ENCODE data around the gene RNF213. TPM values are rescaled to one million over a fixed set of nuclear protein-coding genes. Genes with fewer than 3 reads are reported as not detected.
A peak's percentile ranks its signal among the peaks of the same experiment; 100 is the strongest.

The RNF213 gene
- total and polyA plus RNA-seq, 12 donors = 51.1 to 182 (median 122) TPM

DNA sequence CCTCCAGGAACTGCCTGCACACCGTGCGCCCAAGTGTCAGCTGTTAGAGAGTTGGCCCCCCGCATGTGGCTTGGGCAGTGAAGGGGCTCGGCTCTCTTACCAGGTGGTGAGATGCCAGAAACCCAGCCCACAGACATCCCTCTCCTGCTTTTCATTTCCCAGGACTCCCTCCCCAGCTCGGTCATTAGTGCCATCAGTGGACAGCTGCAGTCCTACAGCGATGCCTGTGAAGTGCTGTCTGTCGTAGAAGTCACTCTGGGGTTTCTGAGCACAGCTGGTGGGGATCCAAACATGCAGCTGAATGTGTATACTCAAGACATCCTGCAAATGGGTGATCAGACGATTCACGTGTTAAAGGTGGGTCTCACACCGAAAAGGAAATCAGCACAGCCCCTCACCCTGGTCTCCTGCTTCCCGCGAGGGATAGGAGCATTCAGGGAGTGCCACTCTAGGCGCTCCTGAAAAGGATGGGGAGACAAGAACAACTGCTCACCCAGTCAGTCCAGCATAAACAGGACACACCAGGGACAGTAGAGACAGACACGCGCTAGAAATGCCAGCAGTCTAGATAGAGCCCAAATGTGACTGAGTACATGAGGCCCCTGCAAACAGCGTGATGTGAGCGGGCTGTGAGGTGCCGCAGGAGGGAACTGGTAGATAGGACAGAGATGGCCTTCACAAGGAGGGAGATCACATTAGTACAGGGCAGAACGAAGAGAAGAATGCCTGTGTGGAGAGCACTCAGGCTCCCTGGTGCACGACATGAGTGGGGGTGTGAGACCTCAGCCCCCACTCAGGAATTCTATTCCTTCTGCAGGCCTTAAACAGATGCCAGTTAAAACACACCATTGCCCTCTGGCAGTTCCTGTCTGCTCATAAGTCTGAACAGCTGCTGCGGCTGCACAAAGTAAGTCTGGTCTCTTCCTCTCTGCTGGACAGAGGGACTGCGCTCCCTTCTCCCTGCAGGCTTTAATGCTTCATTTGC is 128.7 kb downstream of the RNF213 start:
- Histone ChIP-seq H3K36me3 (replicated peaks in 1 of 2) (peaks cover 0 to 92% of the 10 kb centered on the region in 2 donors), H3K9me3 (replicated peaks in 1 of 3) (no peaks in the 10 kb centered on the region), H3K27ac (peak overlapping the region in 1 of 5 donors; percentile 17), H3K27me3 (no peaks in the 10 kb centered on the region), H3K4me3 (no peak overlapping the region), H3K4me1 (replicated peaks in 1 of 2) (peaks cover 4 to 11% of the 10 kb centered on the region in 2 donors)
- TF ChIP-seq, protein P1, sequence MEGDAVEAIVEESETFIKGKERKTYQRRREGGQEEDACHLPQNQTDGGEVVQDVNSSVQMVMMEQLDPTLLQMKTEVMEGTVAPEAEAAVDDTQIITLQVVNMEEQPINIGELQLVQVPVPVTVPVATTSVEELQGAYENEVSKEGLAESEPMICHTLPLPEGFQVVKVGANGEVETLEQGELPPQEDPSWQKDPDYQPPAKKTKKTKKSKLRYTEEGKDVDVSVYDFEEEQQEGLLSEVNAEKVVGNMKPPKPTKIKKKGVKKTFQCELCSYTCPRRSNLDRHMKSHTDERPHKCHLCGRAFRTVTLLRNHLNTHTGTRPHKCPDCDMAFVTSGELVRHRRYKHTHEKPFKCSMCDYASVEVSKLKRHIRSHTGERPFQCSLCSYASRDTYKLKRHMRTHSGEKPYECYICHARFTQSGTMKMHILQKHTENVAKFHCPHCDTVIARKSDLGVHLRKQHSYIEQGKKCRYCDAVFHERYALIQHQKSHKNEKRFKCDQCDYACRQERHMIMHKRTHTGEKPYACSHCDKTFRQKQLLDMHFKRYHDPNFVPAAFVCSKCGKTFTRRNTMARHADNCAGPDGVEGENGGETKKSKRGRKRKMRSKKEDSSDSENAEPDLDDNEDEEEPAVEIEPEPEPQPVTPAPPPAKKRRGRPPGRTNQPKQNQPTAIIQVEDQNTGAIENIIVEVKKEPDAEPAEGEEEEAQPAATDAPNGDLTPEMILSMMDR (IDR thresholded peaks at IDR 0.05) = no peak
- no peak for TF ChIP-seq POLR2A (IDR thresholded peaks at IDR 0.05)
- no peak for DNase-seq
- intact Hi-C loops (cut with DNase I) = loop anchor here (10.0 kb wide), 2 partner anchors 245 to 255 kb away; partner anchors contain the start of gene EIF4A3 (in 1 of the 2)
- 77 to 85% (median 82%) methylated on average over 18 to 22 of the region's 22 CpGs for WGBS, 4 donors

DNA sequence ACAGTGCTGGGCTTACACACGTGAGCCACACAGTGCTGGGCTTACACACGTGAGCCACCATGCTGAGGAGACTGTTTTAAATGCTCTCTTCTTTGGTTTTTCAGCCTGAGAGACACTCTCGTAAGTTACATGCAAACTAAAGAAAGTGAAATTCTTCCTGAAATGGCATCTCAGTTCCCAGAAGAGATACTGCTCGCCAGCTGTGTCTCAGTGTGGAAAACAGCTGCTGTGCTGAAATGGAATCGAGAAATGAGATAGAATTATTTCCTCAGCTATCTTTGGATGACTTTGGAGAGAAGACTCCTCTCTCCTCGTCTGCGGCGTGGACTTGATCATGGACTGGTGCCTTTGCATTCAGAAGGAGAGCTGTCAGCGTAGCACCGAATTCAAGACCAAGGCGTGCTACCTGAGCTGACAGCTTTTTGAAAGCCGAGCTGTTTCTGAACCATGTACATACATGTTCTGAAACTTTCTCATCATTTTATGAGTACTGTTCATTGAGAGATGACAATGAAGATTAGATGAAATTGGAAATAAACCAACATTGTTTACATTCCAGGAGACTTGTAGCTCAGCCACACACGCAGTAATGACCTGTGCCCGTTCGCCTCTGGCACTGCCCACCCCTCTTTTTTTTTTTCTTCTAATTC is 132.7 kb downstream of the RNF213 start:
- intact Hi-C loops (cut with DNase I) = no loop called here
- H3K4me1 ChIP-seq (replicated peaks in 1 of 2) = peaks cover 10 to 28% of the 10 kb centered on the region in 2 donors
- H3K27ac ChIP-seq = peak overlapping the region in 2 of 5 donors; percentile 55 to 71
- peaks cover 0 to 52% of the 10 kb centered on the region in 2 donors for H3K36me3 ChIP-seq (replicated peaks in 1 of 2)
- TF ChIP-seq POLR2A (IDR thresholded peaks at IDR 0.05) = no peak
- TF ChIP-seq, protein P1 (IDR thresholded peaks at IDR 0.05) = no peak
- DNase-seq = no peak
- no peak overlapping the region for H3K4me3 ChIP-seq
- H3K27me3 ChIP-seq = no peaks in the 10 kb centered on the region
- H3K9me3 ChIP-seq (replicated peaks in 1 of 3) = no peaks in the 10 kb centered on the region
- 76 to 85% (median 82%) methylated on average over 15 of the region's 15 CpGs for WGBS, 4 donors

DNA sequence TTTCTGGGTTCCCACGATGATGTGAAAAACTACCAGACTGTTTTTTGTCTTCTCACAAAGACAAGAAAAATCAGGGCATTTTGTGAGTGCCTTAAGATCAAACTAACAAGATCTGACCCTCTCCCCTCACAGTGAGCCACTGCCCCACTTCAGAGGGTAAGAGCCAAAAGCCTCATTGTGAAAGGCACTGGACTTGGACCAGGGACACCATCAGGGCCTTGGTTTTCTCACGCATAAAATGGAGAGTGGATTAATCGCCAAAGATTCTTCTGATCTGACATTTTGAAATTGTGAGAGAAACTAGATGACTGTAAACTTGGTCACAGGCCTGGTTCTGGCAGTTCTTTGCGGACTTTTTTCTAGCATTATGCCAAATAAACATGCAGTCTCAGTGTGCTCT is 133.3 kb downstream of the RNF213 start:
- H3K27me3 ChIP-seq = no peaks in the 10 kb centered on the region
- intact Hi-C loops (cut with DNase I) = no loop called here
- TF ChIP-seq, protein P1 (IDR thresholded peaks at IDR 0.05) = no peak
- TF ChIP-seq POLR2A (IDR thresholded peaks at IDR 0.05) = no peak
- DNase-seq = peak in 3 of 7 donors; percentile 33 to 60 (median 56)
- 59 to 73% (median 65%) methylated on average over 4 of the region's 4 CpGs for WGBS, 4 donors
- peaks cover 10 to 28% of the 10 kb centered on the region in 2 donors for H3K4me1 ChIP-seq (replicated peaks in 1 of 2)
- H3K4me3 ChIP-seq = no peak overlapping the region
- no peaks in the 10 kb centered on the region for H3K9me3 ChIP-seq (replicated peaks in 1 of 3)
- peaks cover 0 to 46% of the 10 kb centered on the region in 2 donors for H3K36me3 ChIP-seq (replicated peaks in 1 of 2)
- peak overlapping the region in 2 of 5 donors; percentile 30 to 71 for H3K27ac ChIP-seq

DNA sequence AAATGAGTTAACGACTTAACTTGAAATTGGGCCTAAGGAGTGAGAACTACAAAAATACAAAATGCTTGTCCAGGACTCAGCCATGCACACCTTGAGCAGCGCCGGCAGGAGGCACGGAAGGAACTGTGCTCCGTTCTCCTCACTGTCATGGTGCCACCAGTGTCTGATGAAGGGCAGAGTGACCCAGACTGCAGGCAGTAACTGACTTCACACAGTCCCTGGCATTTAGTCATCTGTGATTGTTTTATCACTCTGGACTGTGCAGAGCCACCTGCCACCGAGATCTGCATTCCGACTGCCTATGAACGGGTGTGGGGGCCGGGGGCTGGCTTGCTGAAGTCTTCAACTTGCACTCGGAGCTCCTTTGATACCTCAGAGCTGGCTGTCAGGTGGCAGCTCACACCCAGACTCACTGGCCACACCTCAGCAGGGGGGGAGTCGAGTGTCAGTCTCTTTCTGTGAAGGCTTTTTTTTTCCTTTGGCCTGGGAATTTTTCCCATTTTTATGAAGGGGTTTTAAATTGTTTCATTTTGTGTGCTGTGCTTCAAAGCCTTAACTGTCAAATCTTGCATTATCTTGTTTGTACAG is 134.1 kb downstream of the RNF213 start:
- intact Hi-C loops (cut with DNase I) = no loop called here
- Histone ChIP-seq H3K4me3 (no peak overlapping the region), H3K36me3 (replicated peaks in 1 of 2) (peaks cover 0 to 38% of the 10 kb centered on the region in 2 donors), H3K27me3 (no peaks in the 10 kb centered on the region), H3K9me3 (replicated peaks in 1 of 3) (no peaks in the 10 kb centered on the region), H3K27ac (peak overlapping the region in 2 of 5 donors; percentile 30 to 71), H3K4me1 (replicated peaks in 1 of 2) (peaks cover 10 to 25% of the 10 kb centered on the region in 2 donors)
- TF ChIP-seq, protein P1 (IDR thresholded peaks at IDR 0.05) = no peak
- no peak for TF ChIP-seq POLR2A (IDR thresholded peaks at IDR 0.05)
- DNase-seq = peak in 3 of 7 donors; percentile 38 to 47 (median 46)
- 59 to 68% (median 60%) methylated on average over 11 of the region's 11 CpGs for WGBS, 4 donors

All from adrenal gland (tissue), 12 donors.